Measurements from ENCODE around the gene SASH3.

Gene SASH3

DNA sequence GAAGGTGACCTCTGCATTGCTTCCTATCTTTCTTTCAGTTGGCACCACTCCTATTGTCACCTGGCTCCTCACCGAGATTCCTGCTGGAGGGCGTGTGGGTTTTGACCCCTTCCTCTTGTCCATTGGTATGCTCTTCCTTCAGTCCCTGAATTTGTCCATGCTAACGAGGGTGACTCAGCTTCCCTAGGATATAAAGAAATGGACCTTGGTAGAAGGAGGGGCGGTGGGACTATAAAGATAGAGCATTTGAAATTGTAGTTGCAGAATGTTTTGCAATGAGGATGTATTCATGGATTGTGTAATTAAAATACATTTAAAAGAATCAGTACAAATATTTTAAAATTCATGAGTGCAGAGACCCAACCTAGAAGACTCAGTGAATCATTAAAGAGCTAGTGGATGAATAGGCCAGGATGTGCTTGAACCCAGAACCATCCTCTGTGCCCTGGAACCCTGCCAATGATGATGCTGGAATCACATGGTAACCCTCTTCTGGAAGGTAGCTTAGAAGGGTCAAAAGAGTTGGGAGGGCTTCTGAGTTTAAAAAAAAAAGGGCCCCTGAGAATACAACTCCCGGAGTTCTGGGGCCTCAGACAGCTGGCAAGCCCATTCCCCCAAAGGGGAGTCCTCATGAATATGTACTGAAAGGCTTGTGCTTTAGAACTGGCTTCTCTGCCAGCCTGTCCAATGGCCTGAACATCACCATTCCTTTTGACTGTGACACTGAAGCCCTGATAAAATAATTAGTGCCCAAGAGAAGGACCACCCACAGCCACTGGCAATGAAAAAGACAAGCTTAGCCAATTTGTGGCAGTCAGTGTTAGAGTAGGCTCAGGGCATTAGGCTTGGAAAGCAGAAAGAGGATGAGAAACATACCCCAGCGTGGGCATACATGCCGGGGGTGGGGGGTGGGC lies 32.9 kb upstream of the SASH3 start:
- Histone ChIP-seq H3K36me3 (replicated peaks in 1 of 2; ENCODE audit: control insufficient read depth in 2 of 2, insufficient read depth in 2 of 2, low read length in 2 of 2) (no peaks in the 10 kb centered on the region), H3K27me3 (ENCODE audit: control insufficient read depth in 3 of 3, insufficient read depth in 3 of 3, low read depth in 1 of 3, low read length in 3 of 3) (peaks cover 0 to 4% (median 0%) of the 10 kb centered on the region in 3 experiments), H2AK5ac (ENCODE audit: low read depth, low read length) (no peak overlapping the region), H2BK15ac (ENCODE audit: low read length) (no peak overlapping the region), H3K4me3 (ENCODE audit: low read length in 2 of 2) (no peak overlapping the region), H3K4me2 (ENCODE audit: insufficient read depth, low read length, poor library complexity, severe bottlenecking) (no peak overlapping the region), H3K9me3 (replicated peaks in 1 of 2; ENCODE audit: control insufficient read depth in 2 of 2, insufficient read depth in 1 of 2, low read depth in 1 of 2, low read length in 2 of 2) (no peaks in the 10 kb centered on the region), H3K4ac (ENCODE audit: low read length) (no peak overlapping the region), H3K23ac (ENCODE audit: low read depth, low read length, poor library complexity) (no peak overlapping the region), H3K9ac (ENCODE audit: low read depth, low read length, poor library complexity) (no peak overlapping the region), H2BK120ac (ENCODE audit: low read depth, low read length) (no peak overlapping the region), H4K8ac (ENCODE audit: low read depth, low read length) (no peak overlapping the region), H4K91ac (ENCODE audit: low read depth, low read length, poor library complexity) (no peak overlapping the region), H3K27ac (replicated peaks; ENCODE audit: low read length) (no peak overlapping the region), H3K4me1 (ENCODE audit: control insufficient read depth in 2 of 2, insufficient read depth in 1 of 2, low read depth in 1 of 2, low read length in 2 of 2) (peaks cover 0 to 3% of the 10 kb centered on the region in 2 donors), H2AFZ (ENCODE audit: low read length) (no peak overlapping the region), H2BK12ac (ENCODE audit: low read length) (no peak overlapping the region), H3K18ac (ENCODE audit: low read length) (no peak overlapping the region), H3K79me1 (ENCODE audit: low read depth, low read length) (no peaks in the 10 kb centered on the region), H3K14ac (ENCODE audit: low read length) (no peak overlapping the region), H2BK5ac (ENCODE audit: low read length) (no peak overlapping the region)
- no peak for DNase-seq (ENCODE audit: low spot score)
- no CpG with 5 or more reads among the region's 7 CpGs for WGBS, 2 donors (ENCODE audit: extremely low coverage in 2 of 2, insufficient read length in 2 of 2, insufficient replicate concordance in 1 of 2)

DNA sequence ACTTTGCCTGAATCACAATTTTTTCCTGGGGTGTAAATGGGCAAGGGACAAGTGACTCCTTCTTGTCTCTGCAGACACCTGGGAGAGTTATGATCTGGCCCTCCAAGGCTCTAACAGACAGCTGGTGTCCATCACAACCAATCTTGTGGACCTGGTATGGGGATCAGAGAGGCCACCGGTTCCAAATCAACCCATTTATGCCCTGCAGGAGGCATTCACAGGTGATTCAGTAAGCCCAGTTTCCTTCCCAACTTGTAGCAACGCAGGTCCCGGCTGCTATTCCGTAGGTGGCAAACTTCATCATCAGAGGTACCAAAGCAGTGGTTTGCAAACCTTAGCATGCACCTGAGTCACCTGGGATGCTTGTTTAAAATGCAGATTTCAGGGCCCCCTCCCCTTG lies 32.2 kb upstream of the SASH3 start:
- WGBS, 2 donors (ENCODE audit: extremely low coverage in 2 of 2, insufficient read length in 2 of 2, insufficient replicate concordance in 1 of 2) = no CpG with 5 or more reads among the region's 4 CpGs
- H3K36me3 ChIP-seq (replicated peaks in 1 of 2; ENCODE audit: control insufficient read depth in 2 of 2, insufficient read depth in 2 of 2, low read length in 2 of 2) = no peaks in the 10 kb centered on the region
- no peak overlapping the region for H2AK5ac ChIP-seq (ENCODE audit: low read depth, low read length)
- H4K8ac ChIP-seq (ENCODE audit: low read depth, low read length) = no peak overlapping the region
- H3K27ac ChIP-seq (replicated peaks; ENCODE audit: low read length) = no peak overlapping the region
- H3K27me3 ChIP-seq (ENCODE audit: control insufficient read depth in 3 of 3, insufficient read depth in 3 of 3, low read depth in 1 of 3, low read length in 3 of 3) = peaks cover 0 to 4% (median 0%) of the 10 kb centered on the region in 3 experiments
- H3K14ac ChIP-seq (ENCODE audit: low read length) = no peak overlapping the region
- H3K9ac ChIP-seq (ENCODE audit: low read depth, low read length, poor library complexity) = no peak overlapping the region
- H3K4ac ChIP-seq (ENCODE audit: low read length) = no peak overlapping the region
- H2BK12ac ChIP-seq (ENCODE audit: low read length) = no peak overlapping the region
- DNase-seq (ENCODE audit: low spot score) = no peak
- H2AFZ ChIP-seq (ENCODE audit: low read length) = no peak overlapping the region
- no peak overlapping the region for H2BK15ac ChIP-seq (ENCODE audit: low read length)
- no peaks in the 10 kb centered on the region for H3K9me3 ChIP-seq (replicated peaks in 1 of 2; ENCODE audit: control insufficient read depth in 2 of 2, insufficient read depth in 1 of 2, low read depth in 1 of 2, low read length in 2 of 2)
- H4K91ac ChIP-seq (ENCODE audit: low read depth, low read length, poor library complexity) = no peak overlapping the region
- no peak overlapping the region for H3K23ac ChIP-seq (ENCODE audit: low read depth, low read length, poor library complexity)
- H3K4me1 ChIP-seq (ENCODE audit: control insufficient read depth in 2 of 2, insufficient read depth in 1 of 2, low read depth in 1 of 2, low read length in 2 of 2) = peaks cover 0 to 3% of the 10 kb centered on the region in 2 donors
- H2BK120ac ChIP-seq (ENCODE audit: low read depth, low read length) = no peak overlapping the region
- no peak overlapping the region for H3K4me3 ChIP-seq (ENCODE audit: low read length in 2 of 2)
- H3K18ac ChIP-seq (ENCODE audit: low read length) = no peak overlapping the region
- H3K4me2 ChIP-seq (ENCODE audit: insufficient read depth, low read length, poor library complexity, severe bottlenecking) = no peak overlapping the region
- no peak overlapping the region for H2BK5ac ChIP-seq (ENCODE audit: low read length)
- no peaks in the 10 kb centered on the region for H3K79me1 ChIP-seq (ENCODE audit: low read depth, low read length)

DNA sequence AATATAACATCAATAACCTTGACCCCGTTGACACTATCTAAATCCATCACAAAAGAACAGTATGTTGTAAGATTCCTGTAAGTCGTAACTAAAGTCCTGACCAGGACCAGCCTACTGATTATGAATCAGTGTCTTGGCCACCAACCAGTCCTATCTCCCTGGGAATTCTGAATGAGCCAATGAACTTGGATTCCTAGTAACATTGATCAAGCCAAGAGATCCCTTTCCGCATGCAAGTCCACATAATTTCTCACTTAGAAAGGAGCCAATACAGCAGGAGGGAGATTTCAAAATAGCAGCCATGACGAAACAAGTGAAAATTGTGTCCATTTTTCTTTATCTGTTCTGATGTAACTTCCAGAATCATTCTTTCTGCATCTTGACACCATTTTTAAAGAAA lies 31.4 kb upstream of the SASH3 start:
- H2BK120ac ChIP-seq (ENCODE audit: low read depth, low read length) = no peak overlapping the region
- H2BK5ac ChIP-seq (ENCODE audit: low read length) = no peak overlapping the region
- DNase-seq (ENCODE audit: low spot score) = no peak
- H2AK5ac ChIP-seq (ENCODE audit: low read depth, low read length) = no peak overlapping the region
- H3K79me1 ChIP-seq (ENCODE audit: low read depth, low read length) = no peaks in the 10 kb centered on the region
- no CpG with 5 or more reads among the region's 4 CpGs for WGBS, 2 donors (ENCODE audit: extremely low coverage in 2 of 2, insufficient read length in 2 of 2, insufficient replicate concordance in 1 of 2)
- H3K4me2 ChIP-seq (ENCODE audit: insufficient read depth, low read length, poor library complexity, severe bottlenecking) = no peak overlapping the region
- H3K27ac ChIP-seq (replicated peaks; ENCODE audit: low read length) = no peak overlapping the region
- no peaks in the 10 kb centered on the region for H3K36me3 ChIP-seq (replicated peaks in 1 of 2; ENCODE audit: control insufficient read depth in 2 of 2, insufficient read depth in 2 of 2, low read length in 2 of 2)
- H3K9me3 ChIP-seq (replicated peaks in 1 of 2; ENCODE audit: control insufficient read depth in 2 of 2, insufficient read depth in 1 of 2, low read depth in 1 of 2, low read length in 2 of 2) = no peaks in the 10 kb centered on the region
- no peak overlapping the region for H3K4ac ChIP-seq (ENCODE audit: low read length)
- no peak overlapping the region for H3K9ac ChIP-seq (ENCODE audit: low read depth, low read length, poor library complexity)
- H3K18ac ChIP-seq (ENCODE audit: low read length) = no peak overlapping the region
- no peak overlapping the region for H2BK15ac ChIP-seq (ENCODE audit: low read length)
- no peak overlapping the region for H3K14ac ChIP-seq (ENCODE audit: low read length)
- H2BK12ac ChIP-seq (ENCODE audit: low read length) = no peak overlapping the region
- H3K4me3 ChIP-seq (ENCODE audit: low read length in 2 of 2) = no peak overlapping the region
- H3K27me3 ChIP-seq (ENCODE audit: control insufficient read depth in 3 of 3, insufficient read depth in 3 of 3, low read depth in 1 of 3, low read length in 3 of 3) = peaks cover 0 to 4% (median 0%) of the 10 kb centered on the region in 3 experiments
- peaks cover 0 to 2% of the 10 kb centered on the region in 2 donors for H3K4me1 ChIP-seq (ENCODE audit: control insufficient read depth in 2 of 2, insufficient read depth in 1 of 2, low read depth in 1 of 2, low read length in 2 of 2)
- H4K91ac ChIP-seq (ENCODE audit: low read depth, low read length, poor library complexity) = no peak overlapping the region
- H4K8ac ChIP-seq (ENCODE audit: low read depth, low read length) = no peak overlapping the region
- H3K23ac ChIP-seq (ENCODE audit: low read depth, low read length, poor library complexity) = no peak overlapping the region
- H2AFZ ChIP-seq (ENCODE audit: low read length) = no peak overlapping the region

DNA sequence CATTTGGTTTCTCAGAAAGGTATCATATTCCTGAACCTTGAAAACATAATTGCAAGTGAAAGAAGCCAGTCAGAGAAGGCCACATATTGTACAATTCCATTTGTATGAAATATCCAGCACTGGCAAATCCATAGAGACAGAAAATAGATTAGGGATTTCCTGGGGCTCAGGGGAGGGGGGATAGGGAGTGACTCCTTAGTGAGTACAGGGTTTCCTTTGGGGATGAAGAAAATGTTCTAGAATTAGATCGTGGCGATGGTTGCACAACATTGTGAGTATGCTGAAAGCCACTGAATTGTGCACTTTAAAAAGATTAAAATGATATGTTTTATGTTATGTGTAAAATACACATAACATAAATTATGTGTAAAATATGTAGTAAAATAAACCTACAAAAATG lies 30.7 kb upstream of the SASH3 start:
- no peak overlapping the region for H3K27ac ChIP-seq (replicated peaks; ENCODE audit: low read length)
- H3K27me3 ChIP-seq (ENCODE audit: control insufficient read depth in 3 of 3, insufficient read depth in 3 of 3, low read depth in 1 of 3, low read length in 3 of 3) = no peaks in the 10 kb centered on the region
- no peak overlapping the region for H3K23ac ChIP-seq (ENCODE audit: low read depth, low read length, poor library complexity)
- no peak overlapping the region for H2BK12ac ChIP-seq (ENCODE audit: low read length)
- no peak overlapping the region for H2AFZ ChIP-seq (ENCODE audit: low read length)
- no peaks in the 10 kb centered on the region for H3K79me1 ChIP-seq (ENCODE audit: low read depth, low read length)
- H3K4me2 ChIP-seq (ENCODE audit: insufficient read depth, low read length, poor library complexity, severe bottlenecking) = no peak overlapping the region
- H3K9ac ChIP-seq (ENCODE audit: low read depth, low read length, poor library complexity) = no peak overlapping the region
- no peak overlapping the region for H3K4ac ChIP-seq (ENCODE audit: low read length)
- no peak overlapping the region for H4K8ac ChIP-seq (ENCODE audit: low read depth, low read length)
- no peaks in the 10 kb centered on the region for H3K9me3 ChIP-seq (replicated peaks in 1 of 2; ENCODE audit: control insufficient read depth in 2 of 2, insufficient read depth in 1 of 2, low read depth in 1 of 2, low read length in 2 of 2)
- H3K4me1 ChIP-seq (ENCODE audit: control insufficient read depth in 2 of 2, insufficient read depth in 1 of 2, low read depth in 1 of 2, low read length in 2 of 2) = peaks cover 0 to 2% of the 10 kb centered on the region in 2 donors
- H2BK15ac ChIP-seq (ENCODE audit: low read length) = no peak overlapping the region
- H3K36me3 ChIP-seq (replicated peaks in 1 of 2; ENCODE audit: control insufficient read depth in 2 of 2, insufficient read depth in 2 of 2, low read length in 2 of 2) = no peaks in the 10 kb centered on the region
- no peak overlapping the region for H2BK5ac ChIP-seq (ENCODE audit: low read length)
- no peak overlapping the region for H2BK120ac ChIP-seq (ENCODE audit: low read depth, low read length)
- no peak for DNase-seq (ENCODE audit: low spot score)
- no peak overlapping the region for H4K91ac ChIP-seq (ENCODE audit: low read depth, low read length, poor library complexity)
- no peak overlapping the region for H3K18ac ChIP-seq (ENCODE audit: low read length)
- no CpG with 5 or more reads among the region's 2 CpGs for WGBS, 2 donors (ENCODE audit: extremely low coverage in 2 of 2, insufficient read length in 2 of 2, insufficient replicate concordance in 1 of 2)
- no peak overlapping the region for H3K14ac ChIP-seq (ENCODE audit: low read length)
- H3K4me3 ChIP-seq (ENCODE audit: low read length in 2 of 2) = no peak overlapping the region
- no peak overlapping the region for H2AK5ac ChIP-seq (ENCODE audit: low read depth, low read length)

Data from neuronal stem cell (in vitro differentiated cells).